ENCODE data around the gene HTR7.

HTR7 gene

DNA sequence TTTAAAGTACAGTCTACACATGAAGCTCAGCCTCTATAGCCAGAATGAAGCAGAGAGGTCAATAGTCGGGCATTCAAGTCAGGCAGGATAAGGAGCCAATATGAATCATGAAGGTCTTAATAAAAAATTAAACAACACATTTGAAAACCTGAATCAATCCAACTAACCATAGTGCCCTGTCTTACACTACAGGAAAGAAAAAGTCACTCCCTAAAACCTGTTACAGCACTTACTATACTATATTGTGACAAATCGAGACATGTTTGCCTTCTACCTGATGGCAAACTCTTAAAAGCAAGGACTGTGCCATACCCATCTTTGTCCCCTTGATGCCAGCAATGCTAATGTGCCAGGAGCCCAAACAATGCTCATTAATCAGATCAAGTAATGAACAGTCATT lies 117.6 kb downstream of the HTR7 start:
- no peak for DNase-seq (ENCODE audit: low spot score)

DNA sequence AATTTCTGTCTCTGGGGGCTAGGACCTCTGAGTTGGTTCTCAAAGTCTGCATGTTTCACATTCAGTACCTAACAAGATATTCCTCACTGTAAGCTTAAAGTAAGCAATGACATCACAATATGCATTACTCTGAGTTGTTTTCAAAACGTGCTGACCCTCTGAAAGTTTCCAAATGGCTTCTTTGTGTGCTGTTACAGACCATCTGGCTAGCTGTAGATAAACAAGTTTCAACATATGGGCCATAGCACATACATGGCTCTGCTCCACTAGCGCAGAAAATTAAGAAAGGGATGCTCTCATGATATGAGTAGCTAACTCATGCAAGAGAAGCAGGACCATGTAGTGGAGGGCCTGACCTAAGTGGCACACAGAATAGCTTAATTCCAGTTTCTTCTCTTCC lies 119.0 kb downstream of the HTR7 start:
- DNase-seq (ENCODE audit: low spot score) = no peak

DNA sequence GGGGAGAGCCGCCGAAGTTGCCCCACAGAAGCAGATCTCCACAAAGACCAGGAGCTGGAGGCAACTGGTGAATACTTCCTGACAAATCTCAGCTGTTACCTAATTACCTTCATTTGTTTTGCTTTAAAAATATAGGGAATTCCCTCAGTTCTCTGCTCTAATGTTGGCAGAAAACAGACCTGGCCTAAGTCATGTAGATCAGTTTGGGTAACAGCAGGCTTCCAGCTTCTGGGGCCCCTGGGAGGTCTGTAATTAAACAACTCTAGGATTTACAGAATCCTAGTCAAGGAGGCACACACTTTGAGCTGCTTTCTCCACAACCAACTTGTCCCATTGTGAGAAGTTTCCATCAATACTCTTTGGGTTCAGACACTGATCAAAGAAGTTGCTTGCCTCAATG lies 123.4 kb downstream of the HTR7 start:
- no peak for DNase-seq (ENCODE audit: low spot score)

DNA sequence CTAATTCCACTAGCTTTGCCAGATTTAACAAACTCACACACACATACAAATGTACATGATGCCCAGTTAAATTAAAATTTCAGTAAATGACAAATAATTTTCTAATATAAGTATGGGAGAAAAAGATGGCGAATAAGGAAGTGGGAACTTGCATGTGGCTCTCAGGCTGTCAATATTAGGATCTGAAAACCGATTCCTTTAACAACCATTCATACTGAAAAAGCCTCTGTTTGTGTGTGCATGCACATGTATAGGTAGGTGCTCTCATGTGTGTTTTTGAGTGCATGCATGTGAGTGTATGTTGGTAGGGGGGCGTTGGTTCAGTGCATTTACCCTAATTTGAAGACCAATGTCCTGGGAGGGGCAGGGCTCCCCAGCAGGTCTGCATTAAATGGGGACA lies 125.3 kb downstream of the HTR7 start:
- DNase-seq (ENCODE audit: low spot score) = no peak

DNA sequence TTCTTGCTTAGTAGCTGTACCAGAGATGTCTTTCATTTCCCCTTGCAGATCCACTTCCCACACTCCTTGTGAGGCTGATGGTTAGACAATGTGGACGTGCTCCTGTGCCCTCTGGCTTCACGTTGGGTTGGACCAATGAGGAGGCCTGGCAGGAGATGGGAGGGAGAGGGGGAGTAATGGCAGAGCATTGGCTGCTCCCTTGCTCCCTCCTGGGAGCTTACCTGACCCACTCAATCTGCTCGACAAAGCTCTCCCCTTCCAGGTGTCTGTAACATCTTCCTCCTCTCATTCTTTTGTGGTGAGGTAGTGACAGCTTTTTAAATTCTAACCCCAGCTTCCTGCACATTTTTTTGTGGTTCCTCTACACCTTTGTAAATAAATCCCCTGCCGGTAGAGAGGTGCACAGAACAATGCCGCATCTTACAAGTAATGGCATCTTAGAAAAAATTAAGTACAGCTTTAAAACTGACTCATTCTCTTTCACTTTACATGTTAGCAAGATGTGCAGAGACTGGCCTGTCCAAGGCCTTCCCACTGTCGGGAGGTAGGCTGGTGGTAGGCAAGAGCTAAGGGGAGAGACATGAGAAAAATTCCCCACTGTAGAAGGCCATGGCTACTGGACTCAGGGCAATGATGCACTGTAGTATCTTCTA lies 134.3 kb downstream of the HTR7 start:
- no peak for DNase-seq (ENCODE audit: low spot score)

DNA sequence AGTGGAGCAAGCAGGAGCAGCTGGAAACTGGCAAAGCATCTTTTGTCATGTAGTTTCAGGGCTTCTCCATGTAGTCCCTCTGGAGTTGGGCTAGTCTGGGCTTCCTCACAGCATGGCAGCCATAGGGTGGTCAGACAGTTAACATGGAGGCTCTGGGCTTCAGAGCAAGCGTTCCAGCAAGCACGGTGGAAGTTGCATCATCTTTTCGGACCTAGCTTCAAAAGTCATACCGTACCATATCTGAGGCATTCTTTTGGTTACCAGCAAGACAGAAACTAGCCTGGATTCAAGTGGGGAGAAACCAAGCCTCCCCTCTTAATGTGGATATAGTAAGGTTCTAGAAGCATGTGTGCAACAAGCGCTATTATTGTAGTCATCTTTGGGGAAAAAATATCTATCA lies 135.0 kb downstream of the HTR7 start:
- no peak for DNase-seq (ENCODE audit: low spot score)

DNA sequence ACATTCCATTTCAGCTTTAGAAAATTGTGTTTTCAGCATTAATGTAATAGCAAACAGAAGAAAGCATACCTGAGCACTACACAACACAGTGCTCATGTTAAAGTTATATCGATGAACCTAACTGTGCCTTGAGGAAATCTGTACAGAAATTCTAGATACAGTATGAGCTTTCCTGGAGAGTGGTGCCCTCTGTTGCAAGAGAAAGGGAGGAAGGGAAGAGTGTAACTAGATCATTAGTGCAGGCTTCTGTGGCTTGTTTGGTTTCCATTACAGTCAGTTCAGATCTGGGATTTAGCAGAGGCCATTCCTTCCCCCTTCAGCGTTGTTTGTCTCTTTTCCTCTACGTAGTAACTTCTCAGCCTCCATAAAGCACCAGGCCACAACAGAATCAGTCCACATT lies 139.7 kb downstream of the HTR7 start:
- no peak for DNase-seq (ENCODE audit: low spot score)

DNA sequence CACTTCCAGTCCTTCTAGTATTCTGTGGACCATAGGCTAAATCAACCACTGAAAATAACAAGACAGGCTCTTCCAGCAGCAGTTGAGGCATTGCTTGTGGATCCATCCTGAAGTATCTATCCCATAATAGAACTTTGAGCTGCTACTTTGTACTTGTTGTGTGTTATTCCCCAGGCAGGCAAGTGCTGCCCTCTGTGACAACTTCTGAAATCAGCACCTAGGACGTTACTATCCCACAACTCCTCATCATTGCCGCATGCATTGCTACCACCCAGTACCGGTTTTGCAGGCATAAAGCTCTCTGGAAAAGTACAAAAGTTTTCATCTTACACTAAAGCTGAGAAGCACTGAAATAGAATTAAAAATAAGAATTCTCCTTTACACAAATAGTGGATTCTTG lies 145.3 kb downstream of the HTR7 start:
- DNase-seq (ENCODE audit: low spot score) = no peak

DNA sequence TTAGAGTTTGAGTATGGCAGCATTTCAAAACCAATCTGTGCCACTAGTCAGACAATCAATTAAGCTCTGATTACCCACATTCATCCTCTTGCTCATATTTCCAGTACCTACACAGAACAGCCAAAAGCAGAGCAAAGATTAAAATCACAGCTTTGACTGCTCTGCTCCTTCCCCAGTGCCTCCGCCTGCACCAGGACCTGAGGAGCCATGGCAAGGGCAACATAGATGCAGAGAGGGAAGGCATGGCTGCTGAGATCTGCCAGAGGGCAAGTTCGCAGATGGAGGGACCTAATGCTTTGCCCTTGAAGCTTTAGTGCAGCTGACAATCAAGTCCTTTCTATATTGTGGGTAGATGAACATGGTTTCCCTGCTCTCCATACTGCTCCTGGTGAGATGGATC lies 148.1 kb downstream of the HTR7 start:
- no peak for DNase-seq (ENCODE audit: low spot score)

DNA sequence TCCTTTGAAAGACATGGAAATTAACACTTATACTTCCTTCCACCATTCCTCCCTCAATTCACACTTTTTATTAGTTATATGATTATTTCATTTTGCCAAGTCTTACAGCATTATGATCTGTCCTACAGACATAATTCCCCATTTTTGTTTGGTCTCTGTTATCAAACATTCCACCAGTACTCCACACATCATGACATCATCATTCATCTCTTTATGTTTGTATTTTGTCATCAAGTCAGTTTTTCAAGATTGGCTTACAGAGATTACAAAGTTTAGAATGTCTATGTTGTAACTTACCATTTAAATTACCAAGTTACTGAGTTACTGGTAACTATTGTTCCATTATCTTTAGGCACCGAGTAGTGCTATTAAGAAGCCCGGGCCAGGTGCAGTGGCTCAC lies 150.2 kb downstream of the HTR7 start:
- DNase-seq (ENCODE audit: low spot score) = no peak

DNA sequence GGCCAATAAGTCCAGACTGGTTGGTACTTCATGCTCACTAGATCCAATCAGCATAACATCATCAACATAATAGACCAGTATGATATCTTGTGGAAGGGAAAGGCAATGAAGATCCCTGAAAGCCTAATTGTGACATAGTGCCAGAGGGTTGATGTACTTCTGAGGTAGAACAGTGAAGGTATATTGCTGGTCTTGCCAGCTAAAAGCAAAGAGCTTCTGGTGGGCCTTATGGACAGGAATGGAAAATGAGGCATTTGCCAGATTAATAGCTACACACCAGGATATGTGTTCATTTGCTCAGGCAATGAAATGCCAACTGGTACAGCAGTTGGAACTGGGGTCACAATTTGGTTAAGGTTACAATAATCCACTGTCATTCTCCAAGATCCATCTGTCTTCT lies 156.4 kb downstream of the HTR7 start:
- DNase-seq (ENCODE audit: low spot score) = no peak

DNA sequence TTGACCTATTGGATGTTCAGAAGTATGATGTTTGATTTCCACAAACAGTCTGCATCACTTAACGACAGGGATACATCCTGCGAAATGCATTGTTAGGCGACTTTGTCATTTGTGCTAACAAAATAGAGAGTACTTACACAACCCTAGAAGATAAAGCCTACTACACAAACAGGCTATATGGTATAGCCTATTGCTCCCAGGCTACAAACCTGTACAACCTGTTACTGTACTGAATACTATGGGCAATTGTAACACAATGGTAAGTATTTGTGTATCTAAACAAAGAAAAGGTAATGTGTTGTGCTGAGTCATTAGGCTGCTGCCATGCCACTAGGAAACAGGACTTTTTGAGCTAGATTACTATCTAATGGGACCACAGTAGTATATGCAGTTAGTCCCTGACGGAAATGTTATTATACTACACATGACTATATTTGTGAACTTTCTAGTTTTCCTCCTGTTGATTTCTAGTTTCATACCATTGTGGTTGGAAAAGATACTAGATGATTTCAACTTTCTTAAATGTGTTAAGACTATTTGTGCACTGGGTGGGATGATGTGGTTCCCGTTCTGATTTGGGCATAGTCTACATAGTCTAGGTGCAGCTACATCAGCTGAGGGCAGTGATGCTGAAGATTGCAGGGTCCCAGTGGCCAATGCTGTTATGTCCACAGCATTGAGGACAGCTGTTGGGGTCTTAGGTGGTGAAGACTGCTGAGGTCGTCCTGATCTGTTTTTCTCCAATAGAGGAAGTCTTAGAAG lies 161.7 kb downstream of the HTR7 start:
- DNase-seq (ENCODE audit: low spot score) = no peak
